ENCODE results near the gene LMF2.

DNA sequence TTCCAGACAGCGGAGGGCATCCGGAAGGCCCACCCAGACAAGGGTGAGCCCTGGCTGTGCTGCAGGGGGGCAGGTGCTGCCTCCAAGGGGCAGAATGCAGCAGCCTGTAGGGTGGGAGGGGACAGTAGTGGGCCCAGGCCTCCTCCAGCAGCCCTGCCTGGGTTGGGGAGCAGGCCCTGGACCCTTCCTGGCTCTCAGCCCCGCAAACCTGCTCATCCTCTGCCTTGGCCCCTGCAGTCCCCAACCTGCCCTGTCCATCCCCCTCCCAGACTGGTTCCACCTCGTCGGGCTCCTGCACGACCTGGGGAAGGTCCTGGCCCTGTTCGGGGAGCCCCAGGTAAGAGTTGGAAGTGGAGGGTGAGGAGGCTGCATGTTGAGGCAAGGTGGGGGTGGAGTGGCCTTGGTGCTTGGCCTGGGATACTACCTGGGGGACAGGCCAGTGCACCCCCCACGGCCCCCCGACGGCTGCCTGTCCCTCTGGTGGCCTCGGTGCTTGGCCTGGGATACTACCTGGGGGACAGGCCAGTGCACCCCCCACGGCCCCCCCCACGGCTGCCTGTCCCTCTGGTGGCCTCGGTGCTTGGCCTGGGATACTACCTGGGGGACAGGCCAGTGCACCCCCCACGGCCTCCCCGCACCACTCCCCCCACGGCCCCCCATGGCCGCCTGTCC lies 19.4 kb downstream of the LMF2 start:
- TF ChIP-seq, protein P1, sequence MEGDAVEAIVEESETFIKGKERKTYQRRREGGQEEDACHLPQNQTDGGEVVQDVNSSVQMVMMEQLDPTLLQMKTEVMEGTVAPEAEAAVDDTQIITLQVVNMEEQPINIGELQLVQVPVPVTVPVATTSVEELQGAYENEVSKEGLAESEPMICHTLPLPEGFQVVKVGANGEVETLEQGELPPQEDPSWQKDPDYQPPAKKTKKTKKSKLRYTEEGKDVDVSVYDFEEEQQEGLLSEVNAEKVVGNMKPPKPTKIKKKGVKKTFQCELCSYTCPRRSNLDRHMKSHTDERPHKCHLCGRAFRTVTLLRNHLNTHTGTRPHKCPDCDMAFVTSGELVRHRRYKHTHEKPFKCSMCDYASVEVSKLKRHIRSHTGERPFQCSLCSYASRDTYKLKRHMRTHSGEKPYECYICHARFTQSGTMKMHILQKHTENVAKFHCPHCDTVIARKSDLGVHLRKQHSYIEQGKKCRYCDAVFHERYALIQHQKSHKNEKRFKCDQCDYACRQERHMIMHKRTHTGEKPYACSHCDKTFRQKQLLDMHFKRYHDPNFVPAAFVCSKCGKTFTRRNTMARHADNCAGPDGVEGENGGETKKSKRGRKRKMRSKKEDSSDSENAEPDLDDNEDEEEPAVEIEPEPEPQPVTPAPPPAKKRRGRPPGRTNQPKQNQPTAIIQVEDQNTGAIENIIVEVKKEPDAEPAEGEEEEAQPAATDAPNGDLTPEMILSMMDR (IDR thresholded peaks at IDR 0.05; ENCODE audit: low read depth, low read length): no peak
- no peak for TF ChIP-seq EZH2phosphoT487 (IDR thresholded peaks at IDR 0.05; ENCODE audit: low read depth)
